BLaER1 treated with 17β-estradiol and CSF1 and Interleukin-3, amounts not matched to agents 10 nM and 100 nM (cell line): ENCODE data around the gene ZNF302.
"Not testable (repeated sequence)": the region's sequence is repeated elsewhere in the genome, so short reads cannot be mapped to it uniquely, and the experiment has no call there.

Experiments
- H3K27ac ChIP-seq, 11 experiments: shearing (Covaris generic); formaldehyde crosslinking; 2 replicates each; pipeline ENCODE4 v1.8.1; 2022
- H3K27me3 ChIP-seq, 11 experiments: shearing (Covaris generic); formaldehyde crosslinking; 2 replicates each; pipeline ENCODE4 v1.8.1; 2022
- H3K36me3 ChIP-seq, 11 experiments: shearing (Covaris generic); formaldehyde crosslinking; 2 replicates each; pipeline ENCODE4 v1.8.1; 2022
- H3K4me1 ChIP-seq, 10 experiments: shearing (Covaris generic); formaldehyde crosslinking; 2 replicates each; pipeline ENCODE4 v1.8.1; 2022
- H3K4me2 ChIP-seq, 11 experiments: shearing (Covaris generic); formaldehyde crosslinking; 2 replicates each; pipeline ENCODE4 v1.8.1; 2022
- H3K4me3 ChIP-seq, 10 experiments: shearing (Covaris generic); formaldehyde crosslinking; 2 replicates each; pipeline ENCODE4 v1.8.1; 2022
- H3K9ac ChIP-seq, 11 experiments: shearing (Covaris generic); formaldehyde crosslinking; 2 replicates each; pipeline ENCODE4 v1.8.1; 2022
- H3K9me3 ChIP-seq, 11 experiments: shearing (Covaris generic); formaldehyde crosslinking; replicated peaks in 1 of 11; 2 replicates each; pipeline ENCODE4 v1.8.1; 2022
- H4K20me1 ChIP-seq, 11 experiments: shearing (Covaris generic); formaldehyde crosslinking; 2 replicates each; pipeline ENCODE4 v1.8.1; 2022
- Cebpa-rat ChIP-seq, 11 experiments: shearing (Covaris generic); IDR thresholded peaks; 2 replicates each; pipeline ENCODE4 v1.8.1; 2022

The ZNF302 gene

GRCh38 chr19:34655651-34656050, 21.8 kb upstream of the ZNF302 start:
- Histone ChIP-seq H4K20me1 (no peaks in the 10 kb centered on the region), H3K9ac (no peak overlapping the region), H3K27me3 (no peaks in the 10 kb centered on the region), H3K4me2 (no peak overlapping the region), H3K4me3 (no peak overlapping the region), H3K27ac (no peak overlapping the region), H3K36me3 (no peaks in the 10 kb centered on the region), H3K4me1 (peaks cover 0 to 21% (median 0%) of the 10 kb centered on the region in 10 experiments; a peak in 4 of 20 replicates), H3K9me3 (peaks cover 14 to 43% (median 31%) of the 10 kb centered on the region in 11 experiments)
- no peak for TF ChIP-seq Cebpa-rat (IDR thresholded peaks at IDR 0.05)

GRCh38 chr19:34661357-34661756, 16.1 kb upstream of the ZNF302 start:
- TF ChIP-seq Cebpa-rat (IDR thresholded peaks at IDR 0.05): no peak
- Histone ChIP-seq H3K36me3 (no peaks in the 10 kb centered on the region), H3K9ac (no peak overlapping the region), H3K27ac (no peak overlapping the region), H3K9me3 (peaks cover 0 to 1% (median under 1%) of the 10 kb centered on the region in 11 experiments; a peak in 9 of 22 replicates), H3K27me3 (no peaks in the 10 kb centered on the region), H3K4me1 (peaks cover 0 to 8% (median 0%) of the 10 kb centered on the region in 10 experiments; a peak in 4 of 20 replicates), H3K4me3 (no peak overlapping the region), H3K4me2 (no peak overlapping the region), H4K20me1 (no peaks in the 10 kb centered on the region)

GRCh38 chr19:34662919-34663318, 14.6 kb upstream of the ZNF302 start:
- Histone ChIP-seq H3K9me3 (peaks cover 0 to 9% (median 2%) of the 10 kb centered on the region in 11 experiments; a peak in 11 of 22 replicates), H3K36me3 (no peaks in the 10 kb centered on the region), H3K4me2 (peak overlapping the region in 3 of 11 experiments; percentile 3 to 11 (median 7); a peak in 1 of 22 replicates), H3K4me3 (no peak overlapping the region), H3K27ac (no peak overlapping the region), H3K27me3 (no peaks in the 10 kb centered on the region), H4K20me1 (no peaks in the 10 kb centered on the region), H3K9ac (no peak overlapping the region), H3K4me1 (peaks cover 0 to 16% (median 10%) of the 10 kb centered on the region in 10 experiments; a peak in 12 of 20 replicates)
- TF ChIP-seq Cebpa-rat (IDR thresholded peaks at IDR 0.05): no peak

GRCh38 chr19:34664168-34664567, 13.3 kb upstream of the ZNF302 start:
- H3K4me3 ChIP-seq: no peak overlapping the region
- no peak overlapping the region for H3K9ac ChIP-seq
- H3K27me3 ChIP-seq: no peaks in the 10 kb centered on the region
- no peak for TF ChIP-seq Cebpa-rat (IDR thresholded peaks at IDR 0.05)
- peaks cover 0 to 16% (median 11%) of the 10 kb centered on the region in 10 experiments; a peak in 12 of 20 replicates for H3K4me1 ChIP-seq
- H3K9me3 ChIP-seq: peaks cover 0 to 13% (median 6%) of the 10 kb centered on the region in 11 experiments; a peak in 11 of 22 replicates
- no peak overlapping the region for H3K27ac ChIP-seq
- H3K36me3 ChIP-seq: no peaks in the 10 kb centered on the region
- no peaks in the 10 kb centered on the region for H4K20me1 ChIP-seq
- no peak overlapping the region for H3K4me2 ChIP-seq

- no peak for TF ChIP-seq Cebpa-rat (IDR thresholded peaks at IDR 0.05)
- Histone ChIP-seq H3K4me1 (peaks cover 0 to 16% (median 11%) of the 10 kb centered on the region in 10 experiments; a peak in 12 of 20 replicates), H3K4me3 (no peak overlapping the region), H3K9me3 (peaks cover 0 to 13% (median 6%) of the 10 kb centered on the region in 11 experiments; a peak in 11 of 22 replicates), H4K20me1 (no peaks in the 10 kb centered on the region), H3K27me3 (no peaks in the 10 kb centered on the region), H3K9ac (no peak overlapping the region), H3K27ac (no peak overlapping the region), H3K4me2 (no peak overlapping the region), H3K36me3 (no peaks in the 10 kb centered on the region)
Measured at GRCh38 chr19:34664870-34665269, 12.6 kb upstream of the ZNF302 start.

- H3K36me3 ChIP-seq, H3K4me3 ChIP-seq, H3K27me3 ChIP-seq, H4K20me1 ChIP-seq, H3K27ac ChIP-seq, H3K9ac ChIP-seq, H3K4me2 ChIP-seq: not testable (repeated sequence)
- peaks cover 0 to 13% (median 6%) of the 10 kb centered on the region in 11 experiments; a peak in 11 of 22 replicates for H3K9me3 ChIP-seq
- peaks cover 0 to 16% (median 11%) of the 10 kb centered on the region in 10 experiments; a peak in 12 of 20 replicates for H3K4me1 ChIP-seq
Measured at GRCh38 chr19:34665275-34665674, 12.2 kb upstream of the ZNF302 start.

GRCh38 chr19:34666200-34666957, 11.1 kb upstream of the ZNF302 start:
- Histone ChIP-seq H3K27ac (peak overlapping the region in 4 of 11 experiments; percentile 74 to 84 (median 80); a peak in 5 of 22 replicates), H3K27me3 (no peaks in the 10 kb centered on the region), H4K20me1 (no peaks in the 10 kb centered on the region), H3K9me3 (peaks cover 0 to 13% (median 6%) of the 10 kb centered on the region in 11 experiments; a peak in 11 of 22 replicates), H3K9ac (no peak overlapping the region; a peak in 1 of 22 replicates), H3K4me1 (peaks cover 0 to 16% (median 11%) of the 10 kb centered on the region in 10 experiments; a peak in 12 of 20 replicates), H3K36me3 (no peaks in the 10 kb centered on the region), H3K4me3 (no peak overlapping the region), H3K4me2 (peak overlapping the region in 1 of 11 experiments; percentile 68; a peak in 1 of 22 replicates)
- TF ChIP-seq Cebpa-rat (IDR thresholded peaks at IDR 0.05): no peak

- Histone ChIP-seq H3K27me3 (no peaks in the 10 kb centered on the region), H3K4me3 (no peak overlapping the region; a peak in 1 of 20 replicates), H3K4me1 (peaks cover 0 to 16% (median 11%) of the 10 kb centered on the region in 10 experiments; a peak in 12 of 20 replicates), H4K20me1 (no peaks in the 10 kb centered on the region), H3K36me3 (no peaks in the 10 kb centered on the region), H3K27ac (peak overlapping the region; percentile 71 to 84 (median 79); a peak in 21 of 22 replicates), H3K4me2 (peak overlapping the region; percentile 31 to 80 (median 64); a peak in 17 of 22 replicates), H3K9me3 (peaks cover 0 to 13% (median 6%) of the 10 kb centered on the region in 11 experiments; a peak in 11 of 22 replicates), H3K9ac (peak overlapping the region in 10 of 11 experiments; percentile 61 to 79 (median 72); a peak in 12 of 22 replicates)
- TF ChIP-seq Cebpa-rat (IDR thresholded peaks at IDR 0.05): no peak
Measured at GRCh38 chr19:34666958-34667265, 10.6 kb upstream of the ZNF302 start.

- peak overlapping the region; percentile 31 to 80 (median 64) for H3K4me2 ChIP-seq
- no peaks in the 10 kb centered on the region for H4K20me1 ChIP-seq
- H3K27me3 ChIP-seq: no peaks in the 10 kb centered on the region
- H3K27ac ChIP-seq: peak overlapping the region; percentile 71 to 84 (median 79)
- peak overlapping the region in 6 of 10 experiments; percentile 15 to 48 (median 36); a peak in 8 of 20 replicates for H3K4me3 ChIP-seq
- peaks cover 0 to 16% (median 11%) of the 10 kb centered on the region in 10 experiments; a peak in 12 of 20 replicates for H3K4me1 ChIP-seq
- H3K9ac ChIP-seq: peak overlapping the region; percentile 57 to 79 (median 71)
- no peak for TF ChIP-seq Cebpa-rat (IDR thresholded peaks at IDR 0.05)
- H3K9me3 ChIP-seq: peaks cover 0 to 13% (median 6%) of the 10 kb centered on the region in 11 experiments; a peak in 11 of 22 replicates
- H3K36me3 ChIP-seq: no peaks in the 10 kb centered on the region
Measured at GRCh38 chr19:34667349-34668076, 10.0 kb upstream of the ZNF302 start.

GRCh38 chr19:34668077-34668689, 9.3 kb upstream of the ZNF302 start:
- not testable (repeated sequence) for H3K36me3 ChIP-seq, H3K27me3 ChIP-seq, H4K20me1 ChIP-seq, H3K4me3 ChIP-seq
- Histone ChIP-seq H3K9ac (peak overlapping the region in 7 of 11 experiments; percentile 57 to 76 (median 68); a peak in 7 of 22 replicates), H3K9me3 (peaks cover 0 to 13% (median 6%) of the 10 kb centered on the region in 11 experiments; a peak in 11 of 22 replicates), H3K27ac (peak overlapping the region; percentile 71 to 84 (median 79); a peak in 19 of 22 replicates), H3K4me2 (peak overlapping the region in 7 of 11 experiments; percentile 49 to 74 (median 65); a peak in 9 of 22 replicates), H3K4me1 (peaks cover 0 to 12% (median 10%) of the 10 kb centered on the region in 10 experiments; a peak in 11 of 20 replicates)

- Histone ChIP-seq H3K9me3 (peaks cover 0 to 13% (median 6%) of the 10 kb centered on the region in 11 experiments; a peak in 11 of 22 replicates), H3K4me1 (peaks cover 0 to 12% (median 8%) of the 10 kb centered on the region in 10 experiments; a peak in 10 of 20 replicates)
- H3K27ac ChIP-seq, H4K20me1 ChIP-seq, H3K9ac ChIP-seq, H3K27me3 ChIP-seq, H3K4me3 ChIP-seq, H3K36me3 ChIP-seq, H3K4me2 ChIP-seq: not testable (repeated sequence)
Measured at GRCh38 chr19:34668690-34669089, 8.8 kb upstream of the ZNF302 start.
